ENCODE measurements around the gene KIAA0586. TPM values are rescaled to one million over a fixed set of nuclear protein-coding genes. Genes with fewer than 3 reads are reported as not detected.

The KIAA0586 gene
- total RNA-seq, 1 experiment from 2014 or later, result 20.9 TPM

- WGBS (ENCODE audit: extremely low coverage, insufficient read length, low lambda C conversion rate), result no CpG with 5 or more reads among the region's 3 CpGs
These were observed 25.9 kb upstream of the KIAA0586 start for GRCh38 chr14:58401587-58401986.

More at GRCh38 chr14:58401587-58401986, 25.9 kb upstream of the KIAA0586 start:
- Histone ChIP-seq H3K18ac (ENCODE audit: insufficient read length, low read depth, low read length) (no peak overlapping the region), H3K27me3 (ENCODE audit: insufficient read depth, low read length) (peaks cover 2% of the 10 kb centered on the region; the same call in 1 of the 2 replicates), H2BK15ac (ENCODE audit: low read depth, low read length) (no peak overlapping the region), H3K79me1 (ENCODE audit: insufficient read depth, low read depth, low read length, poor library complexity, severe bottlenecking) (no peaks in the 10 kb centered on the region), H3K9me3 (ENCODE audit: control insufficient read depth, low read depth, low read length) (no peaks in the 10 kb centered on the region), H2BK20ac (ENCODE audit: low read depth, low read length, poor library complexity, severe bottlenecking) (no peak overlapping the region), H2BK5ac (ENCODE audit: insufficient read length, low read length) (no peak overlapping the region), H4K8ac (replicated peaks; ENCODE audit: insufficient read length, low read depth, low read length) (no peak overlapping the region), H3K4ac (ENCODE audit: low read depth, low read length) (no peak overlapping the region), H2BK12ac (ENCODE audit: insufficient read length, low read depth, low read length) (no peak overlapping the region), H3K9ac (ENCODE audit: extremely low read depth, insufficient read length, low read length) (no peak overlapping the region), H3T11ph (ENCODE audit: low read length) (no peak overlapping the region), H2BK120ac (ENCODE audit: low read depth, low read length, poor library complexity, severe bottlenecking) (no peak overlapping the region), H4K5ac (ENCODE audit: insufficient read length, low read depth, low read length) (no peak overlapping the region), H3K79me2 (ENCODE audit: insufficient read depth, low read length) (no peaks in the 10 kb centered on the region), H2AK5ac (ENCODE audit: insufficient read length, low read length) (no peak overlapping the region), H3K4me1 (ENCODE audit: insufficient read depth, low read length) (no peaks in the 10 kb centered on the region; the same call in 1 of the 2 replicates), H4K91ac (ENCODE audit: insufficient read length, low read depth, low read length) (no peak overlapping the region), H3K27ac (ENCODE audit: insufficient read length, low read depth, low read length) (no peak overlapping the region), H2AFZ (ENCODE audit: low read length) (no peak overlapping the region), H3K4me2 (ENCODE audit: insufficient read depth, insufficient read length, low read length) (no peak overlapping the region), H3K56ac (ENCODE audit: insufficient read length, low read depth, low read length) (no peak overlapping the region), H3K14ac (ENCODE audit: insufficient read depth, low read length) (no peak overlapping the region), H3K23me2 (ENCODE audit: insufficient read length, low read depth, low read length, poor library complexity, severe bottlenecking) (no peaks in the 10 kb centered on the region), H3K23ac (ENCODE audit: insufficient read length, low read depth, low read length) (no peak overlapping the region), H4K20me1 (ENCODE audit: control insufficient read depth, insufficient read depth, insufficient read length) (no peaks in the 10 kb centered on the region)
- Mint-ChIP-seq H3K27me3 (ENCODE audit: low read depth) (peaks cover 15% of the 10 kb centered on the region), H3K4me3 (no peak overlapping the region), H3K36me3 (ENCODE audit: insufficient read depth in 1 of 3, low read depth in 3 of 3) (peaks cover 0 to 4% (median 2%) of the 10 kb centered on the region in 3 experiments; a peak in 2 of 7 replicates), H3K9me3 (no peaks in the 10 kb centered on the region; a peak in 2 of 5 replicates), H3K27ac (no peak overlapping the region), H3K4me1 (peaks cover 22 to 29% of the 10 kb centered on the region in 2 experiments)
- peak; percentile 31; the same call in 1 of the 3 replicates for TF ChIP-seq CTCF (conservative IDR thresholded peaks at IDR 0.05)
- no peak for DNase-seq
